Endothelial cell of umbilical vein (primary cell): ENCODE data around the gene OCIAD1. TPM values are rescaled to one million over a fixed set of nuclear protein-coding genes. Genes with fewer than 3 reads are reported as not detected.
"Not testable (repeated sequence)": the region's sequence is repeated elsewhere in the genome, so short reads cannot be mapped to it uniquely, and the experiment has no call there.

Experiments
- BruUV-seq: library from RNA; stranded (reverse); fragments of 400-500 nt; replicated peaks from 2 replicates; lab custom pipeline; 2021; lab: Mats Ljungman, UMichigan
- CTCF ChIA-PET: fragments of 300-600, 350-600 bp; sonication (Branson Sonifier 250); formaldehyde crosslinking; loops from one replicate; lab custom pipeline; 2021; ENCODE audit warnings: antibody characterized with exemption, inconsistent platforms; lab: Charles Lee
- POLR2A ChIA-PET: fragments of 300-600, 350-600 bp; sonication (Branson Sonifier 250); formaldehyde crosslinking; loops from one replicate; lab custom pipeline; 2021; ENCODE audit warnings: antibody characterized with exemption, inconsistent platforms; lab: Charles Lee
- DNase-seq: peaks from one replicate; pipeline ENCODE4 v3.0.0-alpha.2; 2011; ENCODE audit warnings: low read depth, low spot score
- FAIRE-seq: peaks from 2 replicates; lab custom pipeline; 2011; peaks lifted over from hg19 to GRCh38; lab: Jason Lieb, UNC
- H2AFZ ChIP-seq: 2 replicates; pipeline ENCODE4 v1.6.0; 2012; ENCODE audit warnings: low read depth, low read length, control low read depth, inconsistent platforms
- H3K27ac ChIP-seq: 2 replicates; pipeline ENCODE4 v1.5.1; 2011; ENCODE audit warnings: low read depth, mild to moderate bottlenecking, control low read depth, low read length, moderate library complexity; ENCODE audit not compliant: insufficient read depth
- H3K27me3 ChIP-seq, 2 experiments: 2 replicates each; pipeline versions ENCODE4 v1.6.0 to v1.6.1; 2011; ENCODE audit warnings: low read length in 2 of 2, mixed read lengths in 1 of 2; ENCODE audit not compliant: control insufficient read depth in 2 of 2, insufficient read depth in 2 of 2
- H3K36me3 ChIP-seq, 2 experiments: 2 replicates in 1 of 2; 3 replicates in 1 of 2; pipeline ENCODE4 v1.5.1; 2011; ENCODE audit warnings: low read length in 2 of 2, mild to moderate bottlenecking in 1 of 2, moderate library complexity in 1 of 2; ENCODE audit not compliant: control insufficient read depth in 2 of 2, insufficient read depth in 2 of 2; ENCODE audit errors: extremely low read depth in 1 of 2
- H3K4me1 ChIP-seq: 3 replicates; pipeline ENCODE4 v1.5.1; 2011; ENCODE audit warnings: mild to moderate bottlenecking, low read length; ENCODE audit not compliant: control insufficient read depth, insufficient read depth; ENCODE audit errors: extremely low read depth
- H3K4me2 ChIP-seq: 2 replicates; pipeline ENCODE4 v1.6.1; 2011; ENCODE audit warnings: low read length, control low read depth, mixed read lengths; ENCODE audit not compliant: insufficient read depth
- H3K4me3 ChIP-seq, 3 experiments: fragments of 200-600 bp in 1 of 3; sonication (generic), shearing (Covaris generic) in 1 of 3; replicated peaks in 1 of 3; 2 replicates each; pipeline ENCODE4 v1.5.1; 2011 to 2016; ENCODE audit warnings: control low read depth in 3 of 3, low read length in 3 of 3, mild to moderate bottlenecking in 2 of 3, inconsistent platforms in 1 of 3, low read depth in 1 of 3, moderate library complexity in 1 of 3; ENCODE audit not compliant: insufficient read depth in 1 of 3
- H3K79me2 ChIP-seq: 2 replicates; pipeline ENCODE4 v1.6.0; 2012; ENCODE audit warnings: low read length, inconsistent platforms; ENCODE audit not compliant: control insufficient read depth, insufficient read depth
- H3K9ac ChIP-seq: replicated peaks from 2 replicates; pipeline ENCODE3; 2011; ENCODE audit warnings: low read length, control low read depth; ENCODE audit not compliant: insufficient read depth; ENCODE audit errors: extremely low read depth
- H3K9me1 ChIP-seq: replicated peaks from 3 replicates; pipeline ENCODE4 v1.6.0; 2011; ENCODE audit warnings: mild to moderate bottlenecking, low read length; ENCODE audit not compliant: control insufficient read depth, insufficient read depth; ENCODE audit errors: extremely low read depth
- H3K9me3 ChIP-seq: replicated peaks from 2 replicates; pipeline ENCODE4 v1.5.1; 2012; ENCODE audit warnings: low read length, inconsistent platforms; ENCODE audit not compliant: control insufficient read depth, insufficient read depth
- H4K20me1 ChIP-seq: replicated peaks from 2 replicates; pipeline ENCODE3; 2011; ENCODE audit warnings: mild to moderate bottlenecking, low read length; ENCODE audit not compliant: control insufficient read depth, insufficient read depth; ENCODE audit errors: extremely low read depth
- FOS ChIP-seq: IDR thresholded peaks from 2 replicates; pipeline ENCODE4 v1.6.1; 2011; ENCODE audit warnings: mild to moderate bottlenecking, low read length, moderate library complexity, borderline replicate concordance; ENCODE audit not compliant: insufficient read depth
- JUN ChIP-seq: IDR thresholded peaks from 2 replicates; pipeline ENCODE4 v1.6.1; 2011; ENCODE audit warnings: borderline replicate concordance, low read depth; ENCODE audit not compliant: insufficient read length, insufficient read depth
- MAX ChIP-seq: IDR thresholded peaks from 2 replicates; pipeline ENCODE4 v1.6.1; 2011; ENCODE audit not compliant: insufficient read depth, insufficient read length
- MYC ChIP-seq: IDR thresholded peaks from one replicate; pipeline ENCODE4 v1.6.1; 2011; ENCODE audit warnings: mild to moderate bottlenecking, low read depth, low read length
- POLR2A ChIP-seq: IDR thresholded peaks from 2 replicates; pipeline ENCODE4 v1.6.1; 2012; ENCODE audit warnings: low read depth, mild to moderate bottlenecking, control low read depth, low read length
- POLR2AphosphoS5 ChIP-seq: IDR thresholded peaks from 2 replicates; pipeline ENCODE4 v1.6.1; 2012; ENCODE audit warnings: low read depth, mild to moderate bottlenecking, control low read depth, low read length, moderate library complexity; ENCODE audit not compliant: insufficient read depth
- dilution Hi-C: fragments of 300-500 bp; cut with MboI; formaldehyde crosslinking; loops from one replicate; pipeline ENCODE4 v1.15.0; 2019; ENCODE audit warnings: low sequenced_read_pairs; ENCODE audit not compliant: extremely low pct_ligation_motif_present
- intact Hi-C: fragments of 100-400 bp; cut with micrococcal nuclease; formaldehyde crosslinking; loops from one replicate; pipeline ENCODE4 v1.10.0; 2022
- polyA plus RNA-seq, 4 experiments: library from polyadenylated mRNA; depleted of rRNA in 3 of 4; stranded (reverse) in 3 of 4; unstranded in 1 of 4; fragments of >200 nt; gene quantifications; 2 replicates each; pipeline versions ENCODE4 v1.2.1 to v1.2.3, GENCODE V29; 2011 to 2012; ENCODE audit warnings: missing spikeins in 1 of 4
- total RNA-seq: library from RNA; stranded (reverse); gene quantifications from 2 replicates; pipeline ENCODE4 v1.2.3, GENCODE V29; 2021

Gene OCIAD1
- total and polyA plus RNA-seq, 2 donors (not counting 3 experiments of a cell fraction or from before 2014, with no cell fraction given), result 81.7 to 101 TPM

GRCh38 chr4:48799157-48799556 lies 31.7 kb upstream of the OCIAD1 start:
- Histone ChIP-seq H3K79me2 (no peaks in the 10 kb centered on the region), H4K20me1 (no peaks in the 10 kb centered on the region), H2AFZ (no peak overlapping the region), H3K27ac (no peak overlapping the region), H3K9me1 (no peaks in the 10 kb centered on the region), H3K9ac (no peak overlapping the region), H3K27me3 (no peaks in the 10 kb centered on the region), H3K4me3 (no peak overlapping the region), H3K4me2 (no peak overlapping the region), H3K9me3 (no peaks in the 10 kb centered on the region), H3K4me1 (peaks cover 27% of the 10 kb centered on the region), H3K36me3 (no peaks in the 10 kb centered on the region)
- dilution Hi-C loops, result no loop called here
- no peak for DNase-seq
- intact Hi-C loops, result no loop called here
- CTCF ChIA-PET, result interaction anchor here (0.6 kb wide), 1 partner anchor 40 kb away, joined by 3 read pairs; no protein-coding TSS in a partner anchor
- POLR2A ChIA-PET, result no interaction called here
- no TSS peak for BruUV-seq
- TF ChIP-seq MAX (no peak), JUN (no peak), MYC (no peak), POLR2AphosphoS5 (no peak), FOS (no peak), POLR2A (no peak)
- peak; percentile 68 for FAIRE-seq

GRCh38 chr4:48800155-48800554 lies 30.7 kb upstream of the OCIAD1 start:
- CTCF ChIA-PET, H3K27me3 ChIP-seq, dilution Hi-C loops, POLR2A ChIA-PET, H3K36me3 ChIP-seq, H3K27ac ChIP-seq, intact Hi-C loops, H3K9me1 ChIP-seq, H3K4me2 ChIP-seq, FAIRE-seq, H4K20me1 ChIP-seq, BruUV-seq, H3K9ac ChIP-seq, H3K79me2 ChIP-seq, H2AFZ ChIP-seq, H3K9me3 ChIP-seq, DNase-seq, H3K4me3 ChIP-seq: not testable (repeated sequence)
- H3K4me1 ChIP-seq, result peaks cover 36% of the 10 kb centered on the region
